Ovary (tissue), 9 donors: ENCODE measurements around the gene CDIP1. TPM values are rescaled to one million over a fixed set of nuclear protein-coding genes. Genes with fewer than 3 reads are reported as not detected.

ENCODE experiments used
- DNase-seq, 5 donors: peaks; one replicate each; pipeline ENCODE4 v3.0.0-alpha.2; 2019 to 2020
- H3K27ac ChIP-seq, 2 donors: fragments of 200-600 bp; one replicate each; pipeline versions ENCODE4 v1.5.1 to v1.8.0; 2019 to 2022
- H3K27me3 ChIP-seq: fragments of 200-600 bp; one replicate; pipeline ENCODE4 v1.8.0; 2022
- H3K36me3 ChIP-seq: fragments of 200-600 bp; sonication (generic); one replicate; pipeline ENCODE4 v1.5.1; 2019
- H3K4me1 ChIP-seq: one replicate; pipeline ENCODE4 v1.8.1; 2013; ENCODE audit warnings: mild to moderate bottlenecking, moderate library complexity; ENCODE audit not compliant: insufficient read depth
- H3K4me3 ChIP-seq: fragments of 200-600 bp; sonication (generic); one replicate; pipeline ENCODE4 v1.5.1; 2017
- H3K9me3 ChIP-seq, 2 donors: fragments of 200-600 bp in 1 of 2; sonication (generic) in 1 of 2; one replicate each; pipeline versions ENCODE4 v1.5.1 to v1.8.1; 2013 to 2019; ENCODE audit warnings: mild to moderate bottlenecking in 1 of 2, moderate library complexity in 1 of 2
- CTCF ChIP-seq, 3 donors: fragments of 450-650 bp in 2 of 3; fragments of 200-600 bp in 1 of 3; IDR thresholded peaks; one replicate each; pipeline versions ENCODE4 v1.5.1 to v1.8.0; 2016 to 2022; ENCODE audit warnings: antibody characterized with exemption in 3 of 3, mild to moderate bottlenecking in 1 of 3
- EP300 ChIP-seq: sonication (generic); formaldehyde crosslinking; IDR thresholded peaks from one replicate; pipeline ENCODE4 v1.6.1; 2017; ENCODE audit warnings: antibody characterized with exemption
- POLR2A ChIP-seq: fragments of 450-650 bp; IDR thresholded peaks from one replicate; pipeline ENCODE4 v1.6.1; 2017; ENCODE audit warnings: antibody characterized with exemption, mild to moderate bottlenecking, moderate library complexity
- WGBS, 3 donors: extraction: QIAGEN DNeasy Blood & Tissue Kit in 1 of 3; methylation state at CpG; one replicate each; pipeline versions ENCODE4 v1.1.5 to v1.1.7; 2013 to 2017; 5-methylcytosine and 5-hydroxymethylcytosine counted together
- intact Hi-C, 4 donors: fragments of 100-400 bp; cut with DNase I; formaldehyde crosslinking; loops; one replicate each; pipeline versions ENCODE4 v1.11.0 to v1.15.1; 2022 to 2023
- polyA plus RNA-seq, 2 donors: library from polyadenylated mRNA; stranded (reverse); fragments of 200-250 nt in 1 of 2; fragments of 350-450 nt in 1 of 2; fragmentation: Illumina TruSeq in 1 of 2; extraction: RNeasy Lipid Tissue Mini Kit (QIAGEN cat#74804) in 1 of 2; gene quantifications; one replicate each; pipeline ENCODE4 v1.2.3, GENCODE V29; 2013 to 2014
- total RNA-seq, 7 donors: library from RNA; depleted of rRNA in 2 of 7; stranded (reverse); fragments of >200 nt in 2 of 7; fragmentation: NEBNext Ultra II Directional in 3 of 7; extraction: Animal tissue kit (Norgen Biotek cat#: 25700) in 3 of 7; gene quantifications; one replicate each; pipeline versions ENCODE4 v1.1.0 to v1.2.4, GENCODE V29; 2016 to 2023
- donor health status: DM: no; HTN: no; CAD: no; lungs with moderate emphysema.
- donor health status: DM: no; HTN: no; CAD: no.
- donor health status: Bipolar disorder and iron deficiency.
- donor health status: DM: yes; HTN: yes; CAD: no.
- donor health status: DM: no; HTN: no; CAD: no.
- donor health status: DM: yes; HTN: yes; CAD: no.

CDIP1 gene
- total and polyA plus RNA-seq, 9 donors: 14.6 to 55.1 (median 32.6) TPM

- H3K27me3 ChIP-seq: no peaks in the 10 kb centered on the region
- H3K9me3 ChIP-seq: no peaks in the 10 kb centered on the region
- TF ChIP-seq EP300: no peak
- no peak for TF ChIP-seq CTCF (IDR thresholded peaks at IDR 0.05)
- no peak for TF ChIP-seq POLR2A
- H3K4me3 ChIP-seq: no peak overlapping the region
- no peak overlapping the region for H3K27ac ChIP-seq
- H3K36me3 ChIP-seq: no peaks in the 10 kb centered on the region
- no peak for DNase-seq
- intact Hi-C loops: no loop called here
- no peaks in the 10 kb centered on the region for H3K4me1 ChIP-seq
- 13 to 36% (median 19%) methylated on average over 9 of the region's 9 CpGs for WGBS, 3 donors
These were observed 23.0 kb upstream of the CDIP1 start for GRCh38 chr16:4561596-4561995.

- no peak overlapping the region for H3K4me3 ChIP-seq
- no peaks in the 10 kb centered on the region for H3K36me3 ChIP-seq
- intact Hi-C loops: loop anchor here in 1 of 4 donors (10.0 kb wide), 1 partner anchor 53 kb away; no protein-coding TSS in a partner anchor
- H3K27ac ChIP-seq: no peak overlapping the region
- no peak for DNase-seq
- no peaks in the 10 kb centered on the region for H3K9me3 ChIP-seq
- no peak for TF ChIP-seq CTCF (IDR thresholded peaks at IDR 0.05)
- TF ChIP-seq EP300: no peak
- TF ChIP-seq POLR2A: no peak
- H3K4me1 ChIP-seq: no peaks in the 10 kb centered on the region
- H3K27me3 ChIP-seq: no peaks in the 10 kb centered on the region
- WGBS, 3 donors: 60 to 64% (median 62%) methylated on average over 10 of the region's 10 CpGs
These were observed 19.4 kb upstream of the CDIP1 start for GRCh38 chr16:4557973-4558372.

GRCh38 chr16:4556580-4556979, 18.0 kb upstream of the CDIP1 start:
- Histone ChIP-seq H3K9me3 (no peaks in the 10 kb centered on the region), H3K4me3 (no peak overlapping the region), H3K27ac (no peak overlapping the region), H3K36me3 (no peaks in the 10 kb centered on the region), H3K27me3 (no peaks in the 10 kb centered on the region), H3K4me1 (no peaks in the 10 kb centered on the region)
- TF ChIP-seq POLR2A (no peak), CTCF (IDR thresholded peaks at IDR 0.05) (no peak), EP300 (no peak)
- 75 to 87% (median 77%) methylated on average over 14 of the region's 14 CpGs for WGBS, 3 donors
- DNase-seq: no peak
- intact Hi-C loops: loop anchor here in 1 of 4 donors (10.0 kb wide), 1 partner anchor 52 kb away; no protein-coding TSS in a partner anchor

GRCh38 chr16:4556112-4556511, 17.5 kb upstream of the CDIP1 start, which contains the start of gene C16orf96:
Gene C16orf96 (plus strand): TSS chr16:4556340. CDS start chr16:4556490, 150 bp downstream.
- WGBS, 3 donors: 50 to 68% (median 51%) methylated on average over 4 of the region's 4 CpGs
- TF ChIP-seq CTCF (IDR thresholded peaks at IDR 0.05) (no peak), EP300 (no peak), POLR2A (no peak)

More at GRCh38 chr16:4556112-4556511, 17.5 kb upstream of the CDIP1 start, which contains the start of gene C16orf96:
- no peak for DNase-seq
- intact Hi-C loops: loop anchor here in 1 of 4 donors (10.0 kb wide), 1 partner anchor 51 kb away; no protein-coding TSS in a partner anchor
- no peaks in the 10 kb centered on the region for H3K4me1 ChIP-seq
- H3K9me3 ChIP-seq: no peaks in the 10 kb centered on the region
- no peaks in the 10 kb centered on the region for H3K36me3 ChIP-seq
- H3K27me3 ChIP-seq: no peaks in the 10 kb centered on the region
- H3K4me3 ChIP-seq: no peak within 1 kb of the TSS
- H3K27ac ChIP-seq: no peak within 1 kb of the TSS
